HG02623 (cell line): ENCODE measurements around the gene DDAH1.
A peak's percentile ranks its signal among the peaks of the same experiment; 100 is the strongest.
"Not testable (repeated sequence)": the region's sequence is repeated elsewhere in the genome, so short reads cannot be mapped to it uniquely, and the experiment has no call there.

ENCODE experiments used
- ATAC-seq: cut with Tn5 transposase; IDR thresholded peaks from one replicate; pipeline ENCODE4 v1.9.1; 2021; ENCODE audit warnings: moderate library complexity; ENCODE audit not compliant: unreplicated experiment

Gene DDAH1

GRCh38 chr1:85465099-85465785 is at the start of gene DDAH1:
Gene DDAH1, minus strand, starts transcription at chr1:85465159. Its CDS starts 114 bp downstream, at chr1:85465045.
- ATAC-seq = peak; percentile 44

- not testable (repeated sequence) for ATAC-seq
Measured at GRCh38 chr1:85513998-85514397, 49.0 kb upstream of the DDAH1 start.

- ATAC-seq = no peak
Measured at GRCh38 chr1:85504417-85504816, 39.5 kb upstream of the DDAH1 start.

- no peak for ATAC-seq
Measured at GRCh38 chr1:85502625-85503083, 37.7 kb upstream of the DDAH1 start.

- ATAC-seq = no peak
Measured at GRCh38 chr1:85502171-85502570, 37.2 kb upstream of the DDAH1 start.

GRCh38 chr1:85501355-85501898 is 36.5 kb upstream of the DDAH1 start:
- no peak for ATAC-seq

GRCh38 chr1:85496941-85497582 is 32.1 kb upstream of the DDAH1 start:
- no peak for ATAC-seq

- ATAC-seq = no peak
Measured at GRCh38 chr1:85495556-85495955, 30.6 kb upstream of the DDAH1 start.

- ATAC-seq = no peak
Measured at GRCh38 chr1:85494904-85495266, 29.9 kb upstream of the DDAH1 start.

- ATAC-seq = no peak
Measured at GRCh38 chr1:85494074-85494903, 29.3 kb upstream of the DDAH1 start.

GRCh38 chr1:85490270-85490985 is 25.5 kb upstream of the DDAH1 start:
- no peak for ATAC-seq

- ATAC-seq = no peak
Measured at GRCh38 chr1:85488126-85488525, 23.2 kb upstream of the DDAH1 start.

GRCh38 chr1:85485516-85485915 is 20.6 kb upstream of the DDAH1 start:
- ATAC-seq = no peak

- no peak for ATAC-seq
Measured at GRCh38 chr1:85484716-85485115, 19.8 kb upstream of the DDAH1 start.

- ATAC-seq = no peak
Measured at GRCh38 chr1:85484264-85484663, 19.3 kb upstream of the DDAH1 start.

- no peak for ATAC-seq
Measured at GRCh38 chr1:85481688-85482087, 16.7 kb upstream of the DDAH1 start.

- no peak for ATAC-seq
Measured at GRCh38 chr1:85480566-85480965, 15.6 kb upstream of the DDAH1 start.

GRCh38 chr1:85479491-85479890 is 14.5 kb upstream of the DDAH1 start:
- ATAC-seq = no peak

- no peak for ATAC-seq
Measured at GRCh38 chr1:85478366-85478765, 13.4 kb upstream of the DDAH1 start.

GRCh38 chr1:85475055-85475454 is 10.1 kb upstream of the DDAH1 start:
- ATAC-seq = no peak

GRCh38 chr1:85473390-85473789 is 8.4 kb upstream of the DDAH1 start:
- no peak for ATAC-seq
